Measurements from ENCODE around the gene ZNF862. TPM values are rescaled to one million over a fixed set of nuclear protein-coding genes. Genes with fewer than 3 reads are reported as not detected.

ZNF862 gene
- total and polyA plus RNA-seq, 2 of the 13 experiments (the other 11 are each of a cell fraction or from before 2014, with no cell fraction given): 0.89 to 2.0 TPM

DNA sequence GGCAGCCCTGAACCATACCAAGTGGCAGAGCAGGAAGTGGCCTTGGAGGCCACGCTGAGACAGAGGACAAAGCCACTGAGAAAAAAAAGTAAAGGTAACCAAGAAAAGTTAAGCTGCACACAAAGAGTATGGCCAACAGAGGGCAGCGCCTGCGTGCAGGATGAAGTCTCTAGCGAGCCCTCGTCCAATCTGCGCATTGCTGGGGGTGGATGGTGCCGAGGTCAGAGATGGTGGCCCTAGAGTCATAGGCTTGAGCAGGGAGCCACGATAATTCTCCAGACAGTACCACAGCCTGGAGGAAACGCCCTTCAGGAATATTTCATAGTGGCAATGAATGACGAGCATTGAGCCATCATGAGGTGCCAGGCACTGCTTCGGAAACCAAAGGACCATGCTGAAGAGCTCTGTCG lies 45.3 kb downstream of the ZNF862 start (continued):
- TF ChIP-seq ZNF720 (CRISPR knock-in tag; IDR thresholded peaks at IDR 0.05) (no peak), HDAC2 (CRISPR knock-in tag; IDR thresholded peaks at IDR 0.05) (no peak), FOXC1 (CRISPR knock-in tag; IDR thresholded peaks at IDR 0.05; ENCODE audit: borderline replicate concordance) (no peak), HOXA5 (CRISPR knock-in tag; IDR thresholded peaks at IDR 0.05) (no peak), MYNN (CRISPR knock-in tag; IDR thresholded peaks at IDR 0.05; ENCODE audit: low read depth) (no peak), NPAS2 (CRISPR knock-in tag; IDR thresholded peaks at IDR 0.05; ENCODE audit: borderline replicate concordance) (no peak), KAT2B (IDR thresholded peaks at IDR 0.05; ENCODE audit: borderline replicate concordance, low read depth, low read length) (no peak), RAD21 (CRISPR knock-in tag; IDR thresholded peaks at IDR 0.05) (peak; percentile 70), CREB1 (IDR thresholded peaks at IDR 0.05) (no peak), CREB1 (CRISPR knock-in tag; IDR thresholded peaks at IDR 0.05) (no peak), ZNF616 (CRISPR knock-in tag; IDR thresholded peaks at IDR 0.05; ENCODE audit: low read depth) (no peak), MTA1 (CRISPR knock-in tag; IDR thresholded peaks at IDR 0.05; ENCODE audit: borderline replicate concordance) (no peak), PITX1 (CRISPR knock-in tag; IDR thresholded peaks at IDR 0.05) (0 out of 2 replicates have a peak, but pooled peaks have one; percentile 22), ZNF296 (CRISPR knock-in tag; conservative IDR thresholded peaks at IDR 0.05) (no peak), ZSCAN20 (CRISPR knock-in tag; IDR thresholded peaks at IDR 0.05; ENCODE audit: borderline replicate concordance) (no peak), ELF4 (CRISPR knock-in tag; IDR thresholded peaks at IDR 0.05; ENCODE audit: borderline replicate concordance) (no peak)
- TF ChIP-seq, protein P1, sequence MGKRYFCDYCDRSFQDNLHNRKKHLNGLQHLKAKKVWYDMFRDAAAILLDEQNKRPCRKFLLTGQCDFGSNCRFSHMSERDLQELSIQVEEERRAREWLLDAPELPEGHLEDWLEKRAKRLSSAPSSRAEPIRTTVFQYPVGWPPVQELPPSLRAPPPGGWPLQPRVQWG (CRISPR knock-in tag; IDR thresholded peaks at IDR 0.05; ENCODE audit: borderline replicate concordance, low read depth): no peak
- TF ChIP-seq, protein P2, sequence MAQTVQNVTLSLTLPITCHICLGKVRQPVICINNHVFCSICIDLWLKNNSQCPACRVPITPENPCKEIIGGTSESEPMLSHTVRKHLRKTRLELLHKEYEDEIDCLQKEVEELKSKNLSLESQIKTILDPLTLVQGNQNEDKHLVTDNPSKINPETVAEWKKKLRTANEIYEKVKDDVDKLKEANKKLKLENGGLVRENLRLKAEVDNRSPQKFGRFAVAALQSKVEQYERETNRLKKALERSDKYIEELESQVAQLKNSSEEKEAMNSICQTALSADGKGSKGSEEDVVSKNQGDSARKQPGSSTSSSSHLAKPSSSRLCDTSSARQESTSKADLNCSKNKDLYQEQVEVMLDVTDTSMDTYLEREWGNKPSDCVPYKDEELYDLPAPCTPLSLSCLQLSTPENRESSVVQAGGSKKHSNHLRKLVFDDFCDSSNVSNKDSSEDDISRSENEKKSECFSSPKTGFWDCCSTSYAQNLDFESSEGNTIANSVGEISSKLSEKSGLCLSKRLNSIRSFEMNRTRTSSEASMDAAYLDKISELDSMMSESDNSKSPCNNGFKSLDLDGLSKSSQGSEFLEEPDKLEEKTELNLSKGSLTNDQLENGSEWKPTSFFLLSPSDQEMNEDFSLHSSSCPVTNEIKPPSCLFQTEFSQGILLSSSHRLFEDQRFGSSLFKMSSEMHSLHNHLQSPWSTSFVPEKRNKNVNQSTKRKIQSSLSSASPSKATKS (CRISPR knock-in tag; IDR thresholded peaks at IDR 0.05): no peak
- TF ChIP-seq, protein P3, sequence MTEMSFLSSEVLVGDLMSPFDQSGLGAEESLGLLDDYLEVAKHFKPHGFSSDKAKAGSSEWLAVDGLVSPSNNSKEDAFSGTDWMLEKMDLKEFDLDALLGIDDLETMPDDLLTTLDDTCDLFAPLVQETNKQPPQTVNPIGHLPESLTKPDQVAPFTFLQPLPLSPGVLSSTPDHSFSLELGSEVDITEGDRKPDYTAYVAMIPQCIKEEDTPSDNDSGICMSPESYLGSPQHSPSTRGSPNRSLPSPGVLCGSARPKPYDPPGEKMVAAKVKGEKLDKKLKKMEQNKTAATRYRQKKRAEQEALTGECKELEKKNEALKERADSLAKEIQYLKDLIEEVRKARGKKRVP (CRISPR knock-in tag; IDR thresholded peaks at IDR 0.05): no peak
- TF ChIP-seq, protein P4, sequence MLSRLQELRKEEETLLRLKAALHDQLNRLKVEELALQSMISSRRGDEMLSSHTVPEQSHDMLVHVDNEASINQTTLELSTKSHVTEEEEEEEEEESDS (CRISPR knock-in tag; IDR thresholded peaks at IDR 0.05; ENCODE audit: borderline replicate concordance): no peak
- TF ChIP-seq, protein P5, sequence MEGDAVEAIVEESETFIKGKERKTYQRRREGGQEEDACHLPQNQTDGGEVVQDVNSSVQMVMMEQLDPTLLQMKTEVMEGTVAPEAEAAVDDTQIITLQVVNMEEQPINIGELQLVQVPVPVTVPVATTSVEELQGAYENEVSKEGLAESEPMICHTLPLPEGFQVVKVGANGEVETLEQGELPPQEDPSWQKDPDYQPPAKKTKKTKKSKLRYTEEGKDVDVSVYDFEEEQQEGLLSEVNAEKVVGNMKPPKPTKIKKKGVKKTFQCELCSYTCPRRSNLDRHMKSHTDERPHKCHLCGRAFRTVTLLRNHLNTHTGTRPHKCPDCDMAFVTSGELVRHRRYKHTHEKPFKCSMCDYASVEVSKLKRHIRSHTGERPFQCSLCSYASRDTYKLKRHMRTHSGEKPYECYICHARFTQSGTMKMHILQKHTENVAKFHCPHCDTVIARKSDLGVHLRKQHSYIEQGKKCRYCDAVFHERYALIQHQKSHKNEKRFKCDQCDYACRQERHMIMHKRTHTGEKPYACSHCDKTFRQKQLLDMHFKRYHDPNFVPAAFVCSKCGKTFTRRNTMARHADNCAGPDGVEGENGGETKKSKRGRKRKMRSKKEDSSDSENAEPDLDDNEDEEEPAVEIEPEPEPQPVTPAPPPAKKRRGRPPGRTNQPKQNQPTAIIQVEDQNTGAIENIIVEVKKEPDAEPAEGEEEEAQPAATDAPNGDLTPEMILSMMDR (CRISPR knock-in tag; IDR thresholded peaks at IDR 0.05): peak; percentile 85
- TF ChIP-seq, protein P6, sequence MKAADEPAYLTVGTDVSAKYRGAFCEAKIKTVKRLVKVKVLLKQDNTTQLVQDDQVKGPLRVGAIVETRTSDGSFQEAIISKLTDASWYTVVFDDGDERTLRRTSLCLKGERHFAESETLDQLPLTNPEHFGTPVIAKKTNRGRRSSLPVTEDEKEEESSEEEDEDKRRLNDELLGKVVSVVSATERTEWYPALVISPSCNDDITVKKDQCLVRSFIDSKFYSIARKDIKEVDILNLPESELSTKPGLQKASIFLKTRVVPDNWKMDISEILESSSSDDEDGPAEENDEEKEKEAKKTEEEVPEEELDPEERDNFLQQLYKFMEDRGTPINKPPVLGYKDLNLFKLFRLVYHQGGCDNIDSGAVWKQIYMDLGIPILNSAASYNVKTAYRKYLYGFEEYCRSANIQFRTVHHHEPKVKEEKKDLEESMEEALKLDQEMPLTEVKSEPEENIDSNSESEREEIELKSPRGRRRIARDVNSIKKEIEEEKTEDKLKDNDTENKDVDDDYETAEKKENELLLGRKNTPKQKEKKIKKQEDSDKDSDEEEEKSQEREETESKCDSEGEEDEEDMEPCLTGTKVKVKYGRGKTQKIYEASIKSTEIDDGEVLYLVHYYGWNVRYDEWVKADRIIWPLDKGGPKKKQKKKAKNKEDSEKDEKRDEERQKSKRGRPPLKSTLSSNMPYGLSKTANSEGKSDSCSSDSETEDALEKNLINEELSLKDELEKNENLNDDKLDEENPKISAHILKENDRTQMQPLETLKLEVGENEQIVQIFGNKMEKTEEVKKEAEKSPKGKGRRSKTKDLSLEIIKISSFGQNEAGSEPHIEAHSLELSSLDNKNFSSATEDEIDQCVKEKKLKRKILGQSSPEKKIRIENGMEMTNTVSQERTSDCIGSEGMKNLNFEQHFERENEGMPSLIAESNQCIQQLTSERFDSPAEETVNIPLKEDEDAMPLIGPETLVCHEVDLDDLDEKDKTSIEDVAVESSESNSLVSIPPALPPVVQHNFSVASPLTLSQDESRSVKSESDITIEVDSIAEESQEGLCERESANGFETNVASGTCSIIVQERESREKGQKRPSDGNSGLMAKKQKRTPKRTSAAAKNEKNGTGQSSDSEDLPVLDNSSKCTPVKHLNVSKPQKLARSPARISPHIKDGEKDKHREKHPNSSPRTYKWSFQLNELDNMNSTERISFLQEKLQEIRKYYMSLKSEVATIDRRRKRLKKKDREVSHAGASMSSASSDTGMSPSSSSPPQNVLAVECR (CRISPR knock-in tag; IDR thresholded peaks at IDR 0.05; ENCODE audit: borderline replicate concordance): no peak
